Kidney (tissue), 14 donors: ENCODE measurements around the gene QSER1. TPM values are rescaled to one million over a fixed set of nuclear protein-coding genes. Genes with fewer than 3 reads are reported as not detected.

Source experiments
- DNase-seq, 5 donors: peaks; one replicate each; pipeline ENCODE4 v3.0.0-alpha.2; 2013 to 2020
- FAIRE-seq: peaks from 2 replicates; lab custom pipeline; 2012; peaks lifted over from hg19 to GRCh38; lab: Jason Lieb, UNC
- H3K27ac ChIP-seq, 2 donors: one replicate each; pipeline ENCODE4 v1.7.0; 2013; ENCODE audit warnings: low read depth in 2 of 2, low read length in 2 of 2, inconsistent platforms in 1 of 2
- H3K27me3 ChIP-seq: one replicate; pipeline ENCODE4 v1.7.1; 2013; ENCODE audit warnings: low read length, inconsistent platforms; ENCODE audit not compliant: control insufficient read depth, insufficient read depth
- H3K36me3 ChIP-seq, 3 donors: one replicate each; pipeline versions ENCODE4 v1.7.0 to v1.7.1; 2013; ENCODE audit warnings: low read length in 3 of 3, control low read depth in 1 of 3, inconsistent platforms in 1 of 3; ENCODE audit not compliant: insufficient read depth in 3 of 3, control insufficient read depth in 2 of 3
- H3K4me1 ChIP-seq, 3 donors: one replicate each; pipeline versions ENCODE4 v1.7.0 to v1.7.1; 2013; ENCODE audit warnings: low read length in 3 of 3, inconsistent platforms in 1 of 3, low read depth in 1 of 3; ENCODE audit not compliant: control insufficient read depth in 2 of 3, insufficient read depth in 2 of 3
- H3K4me3 ChIP-seq, 3 donors: one replicate each; pipeline versions ENCODE4 v1.7.0 to v1.8.1; 2013; ENCODE audit warnings: low read length in 3 of 3, control low read depth in 1 of 3, inconsistent platforms in 1 of 3
- H3K9ac ChIP-seq, 3 donors: one replicate each; pipeline versions ENCODE4 v1.7.0 to v1.7.1; 2013; ENCODE audit warnings: low read length in 3 of 3, control low read depth in 1 of 3, inconsistent platforms in 1 of 3
- H3K9me3 ChIP-seq, 3 donors: one replicate each; pipeline versions ENCODE4 v1.7.0 to v1.7.1; 2013; ENCODE audit warnings: low read length in 3 of 3, control low read depth in 1 of 3, inconsistent platforms in 1 of 3; ENCODE audit not compliant: control insufficient read depth in 2 of 3, insufficient read depth in 1 of 3
- CTCF ChIP-seq: IDR thresholded peaks from 3 replicates; pipeline ENCODE4 v1.5.1; 2012; ENCODE audit warnings: mild to moderate bottlenecking, moderate library complexity, borderline replicate concordance; ENCODE audit not compliant: insufficient read depth; ENCODE audit errors: extremely low read depth
- intact Hi-C: fragments of 100-400 bp; cut with DNase I; formaldehyde crosslinking; loops from one replicate; pipeline ENCODE4 v1.11.1; 2022
- polyA plus RNA-seq: library from polyadenylated mRNA; stranded (reverse); fragments of 350-450 nt; fragmentation: Illumina TruSeq; extraction: RNeasy Lipid Tissue Mini Kit (QIAGEN cat#74804); gene quantifications from one replicate; pipeline ENCODE4 v1.2.3, GENCODE V29; 2014; ENCODE audit warnings: low read depth, low replicate concordance; ENCODE audit not compliant: insufficient read depth
- total RNA-seq: library from RNA; stranded (reverse); fragmentation: NEBNext Ultra II Directional; extraction: Animal tissue kit (Norgen Biotek cat#: 25700); gene quantifications from one replicate; pipeline ENCODE4 v1.2.1, GENCODE V29; 2021
- donor health status: control.
- donor health status: control.
- donor health status: control.
- donor health status: control.
- donor health status: control.
- donor health status: DM: yes; HTN: yes; CAD: no.
- donor health status: Normal renal cell carcinoma (clear cell type).

The QSER1 gene
- total and polyA plus RNA-seq, 2 donors from 2014 or later, result 2.8 to 27.4 TPM

GRCh38 chr11:32893093-32893342 lies 407 bp downstream of the QSER1 start:
- H3K27ac ChIP-seq, result peak overlapping the region; percentile 77 to 79
- no peaks in the 10 kb centered on the region for H3K9me3 ChIP-seq
- no peaks in the 10 kb centered on the region for H3K27me3 ChIP-seq
- intact Hi-C loops, result no loop called here
- TF ChIP-seq CTCF, result no peak
- H3K4me3 ChIP-seq, result peak overlapping the region in 1 of 3 donors; percentile 74
- H3K9ac ChIP-seq, result peak overlapping the region in 1 of 3 donors; percentile 70
- no peak for FAIRE-seq
- no peaks in the 10 kb centered on the region for H3K36me3 ChIP-seq
- H3K4me1 ChIP-seq, result peaks cover 0 to 5% (median 2%) of the 10 kb centered on the region in 3 donors
- DNase-seq, result no peak

GRCh38 chr11:32893343-32894148 lies 935 bp downstream of the QSER1 start:
- peaks cover 0 to 5% (median 2%) of the 10 kb centered on the region in 3 donors for H3K4me1 ChIP-seq
- intact Hi-C loops, result no loop called here
- H3K9me3 ChIP-seq, result no peaks in the 10 kb centered on the region
- H3K36me3 ChIP-seq, result no peaks in the 10 kb centered on the region
- FAIRE-seq (no peak), DNase-seq (peak; percentile 83 to 91 (median 86))
- peak overlapping the region; percentile 56 to 76 (median 70) for H3K9ac ChIP-seq
- peak overlapping the region; percentile 58 to 74 (median 72) for H3K4me3 ChIP-seq
- H3K27ac ChIP-seq, result peak overlapping the region; percentile 77 to 79
- peak; percentile 34 for TF ChIP-seq CTCF
- H3K27me3 ChIP-seq, result no peaks in the 10 kb centered on the region

GRCh38 chr11:32894149-32894827 lies 1.7 kb downstream of the QSER1 start:
- DNase-seq, result peak in 4 of 5 donors; percentile 70 to 91 (median 80)
- Histone ChIP-seq H3K9me3 (no peaks in the 10 kb centered on the region), H3K36me3 (no peaks in the 10 kb centered on the region), H3K27ac (peak overlapping the region; percentile 4 to 12), H3K4me3 (peak overlapping the region; percentile 58 to 74 (median 72)), H3K27me3 (no peaks in the 10 kb centered on the region), H3K4me1 (peaks cover 0 to 5% (median 2%) of the 10 kb centered on the region in 3 donors), H3K9ac (peak overlapping the region in 2 of 3 donors; percentile 38 to 56)
- FAIRE-seq, result peak; percentile 49
- no peak for TF ChIP-seq CTCF
- intact Hi-C loops, result no loop called here
